ENCODE results near the gene COL4A1.

COL4A1 gene

DNA sequence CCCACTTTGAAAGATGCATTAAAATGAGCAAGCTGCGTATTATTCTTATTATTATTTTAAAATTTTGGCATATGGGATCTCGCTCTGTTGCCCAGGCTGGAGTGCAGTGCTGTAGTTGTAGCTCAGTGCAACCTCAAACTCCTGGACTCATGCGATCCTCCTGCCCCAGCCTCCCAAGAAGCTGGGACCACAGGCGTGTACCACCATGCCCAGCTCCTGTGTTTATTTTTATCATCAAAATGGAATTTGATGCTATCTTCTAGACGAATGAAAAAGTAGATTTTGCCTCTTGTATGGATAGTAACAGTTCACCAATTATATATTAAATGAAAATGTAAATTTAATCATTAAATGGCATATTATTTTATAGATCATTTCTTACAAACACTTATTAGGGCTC lies 43.6 kb downstream of the COL4A1 start:
- in situ Hi-C loops (cut with MboI; ENCODE audit: low sequenced_read_pairs), result no loop called here

DNA sequence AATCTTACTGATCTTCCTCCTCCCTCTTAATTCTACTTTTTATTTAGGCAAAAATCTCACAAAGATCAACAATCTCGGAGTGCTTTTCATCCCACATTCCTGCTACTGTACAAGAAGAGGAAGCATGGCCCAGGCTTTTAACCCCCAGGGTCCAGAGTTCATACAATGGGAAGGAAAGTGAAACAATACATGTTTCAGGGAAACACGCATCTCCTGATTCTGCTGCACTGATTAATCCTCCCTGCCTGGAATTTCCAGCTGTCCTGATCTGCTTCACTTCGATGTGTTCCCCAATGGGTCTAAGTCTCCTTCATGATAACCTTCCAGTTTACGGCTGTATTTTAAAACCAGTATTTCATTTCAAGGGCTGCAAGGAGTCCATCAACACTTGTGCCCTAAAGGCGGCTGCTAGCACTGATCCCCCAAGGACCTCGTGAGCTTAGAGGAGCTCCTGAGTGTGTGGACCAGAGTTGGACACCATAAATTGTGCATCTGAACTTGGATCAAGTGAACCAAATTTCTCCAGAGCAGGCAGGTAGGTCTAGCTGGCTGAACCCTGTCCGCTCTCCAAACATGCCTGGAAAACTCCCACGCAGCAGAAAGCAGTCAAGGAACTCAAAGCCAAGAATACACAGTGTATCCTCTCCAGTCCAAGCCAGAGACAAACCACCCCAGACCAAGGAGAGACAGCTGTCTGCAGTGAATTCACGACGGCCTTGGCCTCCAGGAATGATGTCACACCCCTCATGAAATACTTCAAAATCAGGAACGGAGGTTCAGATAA lies 44.3 kb downstream of the COL4A1 start:
- in situ Hi-C loops (cut with MboI; ENCODE audit: low sequenced_read_pairs), result no loop called here

DNA sequence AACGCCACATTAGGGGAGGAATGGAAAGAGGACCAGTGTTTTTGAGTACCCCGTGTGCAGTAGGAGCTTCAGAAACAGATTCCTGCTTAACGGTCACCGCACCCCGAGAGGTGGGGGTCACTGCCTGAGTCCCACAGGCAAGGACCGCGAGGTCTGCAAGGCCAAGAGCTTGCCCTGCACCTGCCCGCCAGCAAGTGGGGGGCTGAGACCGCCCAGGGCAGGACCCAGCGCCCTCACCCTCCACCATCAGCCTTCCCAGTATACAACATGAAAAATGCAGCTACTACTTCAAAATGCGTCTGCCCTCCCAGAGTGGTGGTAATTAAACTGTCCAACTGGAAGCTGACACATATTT lies 44.9 kb downstream of the COL4A1 start:
- in situ Hi-C loops (cut with MboI; ENCODE audit: low sequenced_read_pairs), result no loop called here

DNA sequence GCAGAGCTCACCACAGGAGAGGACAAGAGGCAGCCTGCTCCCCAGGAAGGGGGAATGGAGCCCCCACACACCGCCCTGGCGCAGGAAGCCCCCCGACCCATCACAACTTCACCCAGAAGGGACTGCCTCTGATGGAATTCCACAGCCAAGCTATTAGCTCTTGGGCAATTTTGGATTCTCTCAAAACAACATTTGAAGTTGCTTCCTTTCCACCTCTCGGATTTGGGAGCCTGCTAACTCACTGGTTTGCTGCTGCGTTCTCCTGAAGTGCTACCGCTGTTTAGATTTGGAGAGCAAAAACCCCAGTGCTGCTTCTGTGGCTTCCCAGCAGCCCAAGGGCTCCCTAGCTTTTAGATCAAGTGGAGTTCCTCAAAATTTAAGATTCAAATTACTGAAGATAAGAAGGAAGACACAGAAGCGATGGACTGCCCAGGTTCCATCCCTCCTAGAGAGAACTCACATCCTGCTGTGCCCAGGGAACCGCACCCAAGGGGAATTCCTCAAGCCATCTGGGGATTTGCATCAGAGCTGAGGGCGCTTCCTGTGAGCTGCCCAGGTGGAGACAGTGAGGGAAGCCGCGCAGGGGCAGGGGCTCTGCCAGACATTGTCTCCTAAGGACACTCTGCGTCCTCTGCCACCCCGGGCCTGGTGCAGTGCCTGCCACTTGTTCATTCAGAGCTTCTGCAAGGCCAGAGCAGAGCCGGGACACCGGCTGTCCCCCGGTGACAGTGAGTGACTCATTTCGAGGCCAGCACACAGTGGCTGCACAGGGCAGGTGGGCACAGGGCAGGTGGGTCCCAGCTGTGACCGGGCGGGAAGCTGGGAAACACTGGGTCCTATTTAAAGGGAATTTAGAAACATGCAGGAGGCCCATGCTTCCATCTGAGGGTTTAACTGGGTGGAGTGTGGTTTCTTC lies 45.5 kb downstream of the COL4A1 start:
- in situ Hi-C loops (cut with MboI; ENCODE audit: low sequenced_read_pairs), result no loop called here

DNA sequence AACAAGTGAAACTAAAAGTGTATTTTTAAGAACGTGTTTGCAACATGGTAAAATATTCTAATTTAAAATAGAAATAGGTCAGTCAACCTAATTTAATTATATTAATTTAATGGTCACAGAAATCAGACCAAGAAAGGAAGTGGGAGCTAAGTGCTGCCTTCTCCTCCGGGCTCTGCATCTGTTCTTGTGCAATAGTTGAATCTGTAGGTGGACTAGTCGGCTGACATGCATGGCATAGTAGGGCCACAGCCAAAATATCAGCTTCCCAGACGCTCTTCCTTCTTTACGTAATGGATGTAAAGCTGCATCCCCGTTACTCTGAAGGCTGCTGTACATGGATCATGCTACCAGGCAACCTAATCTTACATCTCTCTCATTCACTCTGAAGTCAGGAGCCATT lies 47.3 kb downstream of the COL4A1 start:
- in situ Hi-C loops (cut with MboI; ENCODE audit: low sequenced_read_pairs), result no loop called here

DNA sequence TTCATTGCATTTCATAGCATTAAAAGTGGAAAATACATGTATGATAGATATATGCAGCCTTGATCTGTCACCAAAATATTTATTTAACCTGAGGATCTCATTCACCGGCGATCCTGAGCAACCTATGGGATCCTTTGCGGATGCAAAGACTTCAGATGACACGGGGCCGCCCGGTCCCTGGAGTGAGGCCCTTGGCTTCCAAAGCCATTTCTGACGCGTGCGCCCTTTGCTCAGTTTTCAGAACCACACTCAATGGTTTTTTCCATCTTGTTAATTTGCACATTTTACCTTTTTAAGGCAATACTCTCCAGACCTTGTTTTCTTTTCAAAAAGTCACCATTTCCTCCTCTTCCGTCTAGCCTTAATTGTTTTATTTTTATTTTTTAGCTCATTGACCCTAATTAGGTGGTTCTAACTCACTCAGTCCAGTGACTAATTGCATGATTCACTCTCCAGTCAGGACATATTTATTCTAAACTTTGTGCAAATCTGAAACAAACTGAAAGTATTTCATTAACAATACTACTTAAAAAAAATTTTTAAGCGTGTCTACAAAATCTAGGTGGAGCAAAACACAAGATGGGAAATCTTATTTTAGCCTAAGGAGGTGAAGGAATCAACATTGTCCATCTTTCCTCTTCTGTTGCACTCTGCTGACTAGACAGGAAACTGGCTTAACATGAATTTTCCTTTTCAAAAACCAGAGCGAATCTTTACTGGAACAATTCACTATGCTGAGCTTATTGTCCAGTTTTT lies 47.9 kb downstream of the COL4A1 start:
- in situ Hi-C loops (cut with MboI; ENCODE audit: low sequenced_read_pairs), result no loop called here

DNA sequence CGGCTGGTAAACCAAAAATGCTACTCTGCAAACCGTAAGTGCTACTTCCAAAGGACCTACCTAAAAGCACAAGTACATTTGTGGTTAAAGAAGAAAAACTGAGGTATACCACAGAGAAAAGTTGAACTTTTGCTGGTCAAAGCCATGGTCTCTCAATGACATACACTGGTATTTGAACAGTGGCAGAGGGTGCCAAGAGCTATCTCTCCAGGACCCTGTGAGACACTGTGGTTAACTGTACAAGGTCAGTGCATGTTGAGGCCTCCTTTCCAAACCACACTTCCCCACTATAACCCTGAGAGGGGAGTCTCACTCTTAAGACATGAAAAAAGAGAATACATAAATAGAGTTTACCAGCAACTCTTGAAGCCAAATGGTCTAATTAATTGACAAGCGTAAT lies 49.5 kb downstream of the COL4A1 start:
- in situ Hi-C loops (cut with MboI; ENCODE audit: low sequenced_read_pairs), result no loop called here

DNA sequence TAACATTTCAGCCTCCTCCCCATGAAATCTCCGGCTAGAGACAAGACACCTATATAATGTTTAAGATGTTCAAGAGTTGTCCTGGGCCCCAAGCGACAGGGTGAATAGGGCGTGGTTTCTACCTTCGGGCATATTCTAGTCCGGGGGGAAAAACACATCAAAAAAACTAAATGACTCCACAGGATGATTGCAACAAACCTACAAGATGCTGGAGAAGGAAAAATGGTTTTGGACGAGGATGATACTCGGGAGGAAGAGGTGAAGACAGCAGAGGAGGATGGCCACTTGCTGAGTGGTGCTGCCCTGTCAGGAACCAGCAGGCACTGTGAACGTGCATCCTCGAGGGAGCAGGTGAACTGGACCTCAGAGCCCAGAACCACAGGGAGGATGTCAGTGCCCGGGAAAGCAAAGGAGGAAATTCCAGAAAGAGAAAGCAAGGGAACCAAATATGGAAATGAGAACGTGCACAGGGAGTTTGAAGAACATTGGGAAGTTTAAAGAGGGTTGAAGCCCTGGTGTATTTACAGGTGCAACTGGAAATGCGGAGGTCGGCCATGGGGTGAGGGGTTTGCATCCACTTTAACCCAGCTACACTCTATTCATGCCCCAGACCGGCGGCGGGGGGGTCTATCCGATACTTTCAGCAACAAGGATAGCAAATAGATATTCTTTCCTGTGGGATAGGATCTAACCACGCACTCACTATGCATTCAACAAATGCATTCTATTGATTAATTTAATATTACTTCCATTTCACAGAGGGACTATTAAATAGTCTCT lies 50.6 kb downstream of the COL4A1 start:
- in situ Hi-C loops (cut with MboI; ENCODE audit: low sequenced_read_pairs), result no loop called here

DNA sequence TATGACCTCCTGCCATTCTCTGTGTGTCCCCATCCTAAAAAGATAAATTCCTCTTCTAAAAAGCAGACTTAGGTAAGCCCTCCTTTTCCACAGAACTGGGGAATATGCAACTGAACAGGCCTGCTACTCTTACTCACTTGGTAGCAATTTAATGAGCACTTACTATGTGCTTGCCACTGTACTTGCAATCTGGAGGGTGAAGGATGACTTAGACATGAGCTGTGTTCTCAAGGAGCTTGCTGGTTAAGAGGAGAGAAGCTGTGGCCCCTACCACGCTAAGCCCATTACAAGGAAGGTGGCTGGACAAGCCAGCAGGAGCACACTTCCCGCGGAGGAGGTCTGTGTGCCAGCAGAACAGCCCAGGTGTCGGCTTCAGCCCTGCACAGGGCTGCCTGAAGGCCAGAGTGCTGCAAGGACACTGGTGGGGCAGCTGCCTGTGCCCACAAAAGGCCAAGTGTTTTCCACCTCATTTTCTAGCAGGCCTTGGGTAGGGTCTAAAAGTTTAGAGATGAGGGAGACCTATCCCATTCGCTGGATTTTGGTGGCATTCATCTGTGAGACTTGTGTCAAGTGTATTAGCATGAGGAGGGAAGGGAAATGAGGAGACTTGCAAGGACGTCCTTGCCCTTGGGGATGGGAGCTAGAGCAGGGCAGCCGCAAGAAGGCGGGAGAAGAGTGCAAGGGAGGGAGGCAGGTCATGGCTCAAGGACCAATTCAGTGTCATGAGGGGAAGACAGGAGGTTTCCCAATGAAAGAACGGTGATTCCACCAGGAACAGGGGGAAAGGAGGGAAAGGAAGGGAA lies 52.0 kb downstream of the COL4A1 start:
- in situ Hi-C loops (cut with MboI; ENCODE audit: low sequenced_read_pairs), result no loop called here

DNA sequence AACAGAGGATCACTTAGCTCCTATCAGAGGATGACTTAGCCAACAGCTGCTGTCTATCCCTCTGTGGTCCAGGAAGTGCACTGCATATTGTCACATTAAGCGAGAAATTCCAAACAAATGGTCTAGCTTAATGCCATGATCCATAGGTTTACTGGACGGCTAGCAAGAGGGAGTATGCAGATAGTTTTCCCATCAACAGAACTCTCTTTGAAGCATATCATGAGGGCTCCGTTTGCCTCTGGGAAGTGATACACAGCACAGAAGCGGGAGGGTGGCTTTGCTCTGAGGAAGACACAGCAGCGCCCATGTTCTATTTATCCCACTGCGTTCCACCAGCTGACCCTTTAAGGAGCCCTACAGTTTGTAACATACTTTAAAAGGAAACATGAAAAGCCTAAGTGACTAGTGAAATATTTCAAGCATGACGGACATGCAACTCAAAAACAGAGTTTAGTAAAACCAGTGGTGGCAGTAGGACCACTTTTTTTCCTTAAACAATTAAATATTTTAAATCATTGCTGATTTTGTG lies 52.7 kb downstream of the COL4A1 start:
- in situ Hi-C loops (cut with MboI; ENCODE audit: low sequenced_read_pairs), result no loop called here

DNA sequence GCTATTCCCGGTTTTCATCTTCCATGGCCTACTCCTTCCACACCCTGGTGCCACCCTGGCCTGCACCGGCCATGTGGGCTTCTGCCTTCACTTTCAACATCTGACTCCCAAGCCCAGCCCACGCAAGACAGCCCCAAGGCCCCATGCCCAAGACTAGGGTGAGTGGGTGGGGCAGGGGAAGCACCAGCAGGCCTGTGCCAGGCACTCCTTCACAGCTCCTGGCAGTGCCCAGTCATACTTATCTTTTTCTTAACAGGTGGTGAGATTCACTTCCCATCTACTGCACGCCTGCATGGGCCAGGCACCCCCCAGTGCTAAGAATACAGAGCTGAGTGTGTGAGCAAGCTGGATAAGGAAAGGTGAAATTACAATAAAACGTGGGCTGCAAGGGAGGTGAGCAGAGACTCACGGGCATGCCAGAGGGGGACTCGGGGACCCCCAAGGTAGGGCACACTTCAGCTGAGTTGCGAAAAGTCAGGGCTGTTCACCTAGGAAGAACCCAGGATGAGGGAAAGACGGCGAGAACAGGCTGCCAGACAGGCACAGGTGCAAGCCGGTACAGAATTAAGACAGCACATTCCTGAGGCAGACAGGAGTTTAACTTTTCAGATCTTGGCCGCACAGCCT lies 55.7 kb downstream of the COL4A1 start:
- in situ Hi-C loops (cut with MboI; ENCODE audit: low sequenced_read_pairs), result no loop called here

DNA sequence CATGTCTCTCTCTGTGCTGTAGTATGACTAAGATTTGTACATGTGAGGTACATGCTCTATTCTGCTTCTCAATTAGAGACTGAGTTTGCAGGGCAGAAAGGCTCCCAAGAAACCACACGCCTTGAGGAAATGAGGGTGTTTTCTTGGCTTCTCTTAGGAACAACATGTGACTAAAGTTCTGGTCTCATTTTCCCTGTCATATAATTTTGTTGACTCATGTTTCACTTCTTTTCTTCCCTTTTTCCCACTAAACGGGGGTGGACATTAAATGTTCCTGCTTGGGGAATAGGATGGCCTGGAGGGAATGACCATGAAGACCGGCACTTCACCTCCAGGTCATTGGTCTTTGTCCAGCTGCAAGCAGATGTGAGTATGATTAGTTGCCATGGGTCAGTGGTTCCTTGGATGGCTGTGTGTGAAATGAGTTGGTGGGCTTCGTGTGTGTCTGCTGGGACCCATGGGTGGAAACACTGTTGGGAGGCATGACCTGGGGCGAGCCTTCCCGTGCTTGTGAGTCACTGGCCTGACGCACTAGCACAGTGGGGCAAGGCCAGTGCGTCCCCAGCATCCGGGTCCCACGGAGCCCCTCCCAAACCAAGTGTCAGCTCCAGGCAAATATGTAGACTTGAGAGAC lies 56.6 kb downstream of the COL4A1 start:
- in situ Hi-C loops (cut with MboI; ENCODE audit: low sequenced_read_pairs), result no loop called here

DNA sequence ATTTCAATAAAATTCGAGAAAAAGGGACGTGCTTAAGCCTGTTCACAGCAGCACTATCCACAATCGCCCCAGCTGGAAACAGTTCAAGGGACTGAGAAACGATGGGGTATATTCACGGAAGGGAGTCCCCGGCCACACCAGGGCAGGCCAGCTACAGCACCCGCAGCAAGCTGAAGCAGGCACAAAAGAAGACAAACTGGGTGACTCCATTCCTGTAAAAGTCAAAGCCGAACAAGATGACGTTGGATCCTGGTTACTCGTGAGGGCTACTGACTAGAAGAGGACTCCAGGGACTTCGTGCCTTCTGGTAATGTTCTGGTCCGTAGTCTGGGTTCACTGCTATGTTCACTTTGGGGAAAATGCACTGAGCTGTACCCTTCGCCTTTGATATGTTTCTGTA lies 57.6 kb downstream of the COL4A1 start:
- in situ Hi-C loops (cut with MboI; ENCODE audit: low sequenced_read_pairs), result no loop called here

DNA sequence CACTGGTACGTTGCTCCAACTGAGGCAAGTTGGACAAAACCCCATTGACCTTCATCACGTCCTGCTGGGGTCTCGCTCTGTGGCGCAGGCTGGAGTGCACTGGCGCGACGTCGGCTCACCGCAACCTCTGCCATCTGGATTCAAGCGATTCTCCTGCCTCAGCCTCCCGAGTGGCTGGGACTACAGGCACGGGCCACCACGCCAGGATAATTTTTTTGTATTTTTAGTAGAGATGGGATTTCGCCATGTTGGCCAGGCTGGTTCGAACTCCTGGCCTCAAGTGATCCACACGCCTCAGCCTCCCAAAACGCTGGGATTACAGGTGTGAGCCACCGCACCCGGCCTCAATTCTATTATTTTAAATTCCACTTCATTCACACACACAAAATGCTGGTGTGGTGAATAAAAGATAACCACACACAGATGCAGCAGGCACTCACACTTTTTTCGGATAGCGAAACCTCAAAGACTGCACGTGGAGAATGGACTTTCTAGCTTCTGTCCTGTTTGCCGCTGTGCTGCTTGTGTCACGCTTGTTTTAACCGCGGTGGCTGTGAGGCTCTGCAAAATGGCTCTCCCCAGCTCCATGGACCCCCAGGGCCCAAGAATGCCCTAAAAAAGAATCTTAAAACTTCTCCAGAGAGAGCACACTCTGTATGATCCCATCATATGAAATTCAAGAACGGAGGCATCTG lies 58.4 kb downstream of the COL4A1 start:
- in situ Hi-C loops (cut with MboI; ENCODE audit: low sequenced_read_pairs), result no loop called here

DNA sequence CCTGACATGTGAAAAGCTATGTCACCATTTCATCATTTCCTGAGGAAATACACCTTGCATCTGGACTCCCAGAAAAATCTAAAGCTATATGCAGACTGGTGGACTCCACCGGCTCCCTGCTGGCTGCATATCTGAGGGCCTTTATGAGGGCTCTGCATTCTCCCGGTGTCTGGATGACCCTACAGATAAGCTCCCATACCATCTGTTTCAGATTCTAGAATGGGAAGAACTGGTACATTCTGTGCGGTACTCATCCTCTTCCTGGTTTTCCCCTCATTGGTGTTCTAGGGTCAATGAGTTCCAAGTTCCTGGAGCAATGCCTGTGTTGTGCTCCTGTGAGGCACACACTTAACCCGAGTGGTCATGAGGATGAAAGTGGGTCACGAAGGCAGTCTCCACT lies 60.4 kb downstream of the COL4A1 start:
- in situ Hi-C loops (cut with MboI; ENCODE audit: low sequenced_read_pairs), result no loop called here

DNA sequence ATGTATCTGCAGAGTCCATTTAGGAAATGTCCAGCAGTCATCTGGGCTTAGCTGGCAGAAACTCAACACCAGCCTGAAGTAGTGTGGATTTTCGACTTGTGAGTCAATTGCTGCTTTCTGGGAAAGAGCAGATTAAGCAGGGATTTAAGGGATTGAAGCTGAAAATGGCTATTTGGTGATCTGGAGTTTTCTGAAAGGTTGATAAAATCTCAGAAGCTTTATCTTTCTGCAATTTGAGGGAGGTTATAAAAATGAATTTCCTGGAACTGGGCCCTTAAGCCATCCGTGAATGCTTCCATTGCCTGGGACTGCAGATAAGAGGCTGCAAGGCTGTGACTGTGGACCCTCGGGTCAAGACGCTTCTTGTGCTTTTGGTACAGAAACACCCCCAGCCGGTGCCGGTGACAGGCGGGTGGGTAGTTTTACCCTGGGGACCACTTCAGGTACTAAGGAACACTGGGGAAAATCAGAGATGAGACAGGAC lies 61.5 kb downstream of the COL4A1 start:
- in situ Hi-C loops (cut with MboI; ENCODE audit: low sequenced_read_pairs), result no loop called here

DNA sequence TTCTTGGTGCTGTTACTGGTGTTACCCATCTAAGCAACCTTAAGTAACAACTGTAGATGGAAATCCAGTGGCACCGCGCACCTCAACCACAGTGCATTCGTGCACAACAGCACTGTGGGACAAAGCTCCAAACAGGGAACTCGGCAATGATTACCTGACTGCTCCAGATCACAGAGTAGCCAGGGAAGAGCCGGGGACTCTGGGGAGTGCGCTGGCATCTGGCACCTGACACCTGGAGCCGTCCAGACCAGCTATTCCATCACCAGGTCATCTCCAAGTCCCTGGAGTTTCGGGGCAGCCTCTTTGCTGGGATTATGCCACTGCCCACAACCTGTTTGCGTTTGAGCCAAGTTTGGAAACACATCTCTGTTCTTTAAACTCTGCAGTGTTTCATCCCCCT lies 62.0 kb downstream of the COL4A1 start:
- in situ Hi-C loops (cut with MboI; ENCODE audit: low sequenced_read_pairs), result no loop called here

Measured in HL-60/S4 treated with phorbol 12-myristate 13-acetate at 8.2 ng/mL for 4 days and 3 days (cell line).